HG02970 (cell line): ENCODE data around the gene TNF.
"Not testable (repeated sequence)": the region's sequence is repeated elsewhere in the genome, so short reads cannot be mapped to it uniquely, and the experiment has no call there.

Experiments
- ATAC-seq: cut with Tn5 transposase; IDR thresholded peaks from one replicate; pipeline ENCODE4 v1.9.1; 2021; ENCODE audit warnings: mild to moderate bottlenecking, moderate library complexity, moderate number of reproducible peaks; ENCODE audit not compliant: unreplicated experiment, low FRiP score

TNF gene

DNA sequence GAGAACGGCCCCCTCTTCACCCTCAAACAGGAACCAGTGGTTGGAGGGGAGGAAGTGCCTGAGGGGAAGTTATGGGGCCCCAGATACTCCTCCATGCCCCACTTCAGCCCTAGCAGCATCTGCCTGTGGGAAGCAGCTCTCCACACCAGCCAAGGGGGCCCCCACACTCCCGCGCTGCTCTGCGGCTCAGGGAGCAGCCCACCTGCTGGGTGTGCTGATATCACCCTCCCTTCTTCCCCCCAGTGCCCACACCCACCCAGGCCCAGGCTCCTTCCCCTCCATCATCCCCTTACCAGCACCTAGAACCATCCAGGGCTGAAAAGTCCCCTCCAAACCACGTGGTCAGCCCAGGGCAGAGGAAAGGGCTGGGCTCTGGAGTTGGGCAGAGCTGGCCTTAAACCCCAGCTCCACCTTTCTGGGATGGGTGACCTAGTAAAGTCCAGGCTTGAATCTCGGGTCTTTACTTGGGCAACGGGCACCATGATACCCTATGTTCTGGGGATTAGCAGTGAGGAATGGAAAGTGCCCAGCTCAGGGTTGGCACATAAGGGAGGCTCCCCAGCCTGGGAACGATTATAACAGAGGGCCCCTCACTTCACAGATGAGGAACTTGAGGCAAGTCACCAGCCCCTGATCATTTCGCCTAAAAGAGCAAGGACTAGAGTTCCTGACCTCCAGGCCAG, 11.4 kb downstream of the TNF start:
- no peak for ATAC-seq

DNA sequence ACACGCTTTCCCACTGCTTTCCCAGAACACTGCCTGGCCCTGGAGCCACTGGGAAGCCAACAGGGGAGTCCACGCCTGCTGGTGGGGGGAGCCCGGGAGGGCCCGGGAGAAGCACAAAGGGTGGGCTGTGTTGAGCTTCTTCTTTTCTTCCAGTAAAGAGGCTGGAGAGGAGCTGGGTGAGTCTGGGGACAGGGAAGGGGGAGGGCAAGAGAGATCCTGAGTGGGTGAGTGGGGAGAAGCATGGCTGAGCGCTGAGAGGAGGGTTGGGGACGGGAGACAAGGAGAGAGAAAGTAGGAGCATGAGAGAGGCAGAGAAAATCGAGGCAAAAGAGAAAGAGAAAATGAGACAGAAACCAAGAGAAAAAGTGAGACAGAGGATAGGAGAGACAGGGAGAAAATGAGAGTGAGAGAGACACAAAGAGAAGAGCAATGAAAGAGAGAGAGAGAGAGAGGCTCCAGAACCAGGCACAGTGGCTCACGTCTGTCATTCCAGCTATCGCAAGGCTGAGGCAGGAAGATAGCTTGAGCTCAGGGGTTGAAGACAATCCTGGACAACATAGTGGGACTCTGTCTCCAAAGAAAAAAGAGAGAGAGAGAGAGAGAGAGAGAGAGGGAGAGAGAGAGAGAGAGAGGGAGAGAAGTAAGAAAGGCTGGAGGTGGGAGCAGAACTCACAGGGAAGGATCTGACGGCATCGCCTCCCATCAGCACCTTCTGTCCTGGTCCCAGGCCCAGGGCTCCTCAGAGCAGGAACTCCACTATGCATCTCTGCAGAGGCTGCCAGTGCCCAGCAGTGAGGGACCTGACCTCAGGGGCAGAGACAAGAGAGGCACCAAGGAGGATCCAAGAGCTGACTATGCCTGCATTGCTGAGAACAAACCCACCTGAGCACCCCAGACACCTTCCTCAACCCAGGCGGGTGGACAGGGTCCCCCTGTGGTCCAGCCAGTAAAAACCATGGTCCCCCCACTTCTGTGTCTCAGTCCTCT, 12.7 kb downstream of the TNF start:
- no peak for ATAC-seq

DNA sequence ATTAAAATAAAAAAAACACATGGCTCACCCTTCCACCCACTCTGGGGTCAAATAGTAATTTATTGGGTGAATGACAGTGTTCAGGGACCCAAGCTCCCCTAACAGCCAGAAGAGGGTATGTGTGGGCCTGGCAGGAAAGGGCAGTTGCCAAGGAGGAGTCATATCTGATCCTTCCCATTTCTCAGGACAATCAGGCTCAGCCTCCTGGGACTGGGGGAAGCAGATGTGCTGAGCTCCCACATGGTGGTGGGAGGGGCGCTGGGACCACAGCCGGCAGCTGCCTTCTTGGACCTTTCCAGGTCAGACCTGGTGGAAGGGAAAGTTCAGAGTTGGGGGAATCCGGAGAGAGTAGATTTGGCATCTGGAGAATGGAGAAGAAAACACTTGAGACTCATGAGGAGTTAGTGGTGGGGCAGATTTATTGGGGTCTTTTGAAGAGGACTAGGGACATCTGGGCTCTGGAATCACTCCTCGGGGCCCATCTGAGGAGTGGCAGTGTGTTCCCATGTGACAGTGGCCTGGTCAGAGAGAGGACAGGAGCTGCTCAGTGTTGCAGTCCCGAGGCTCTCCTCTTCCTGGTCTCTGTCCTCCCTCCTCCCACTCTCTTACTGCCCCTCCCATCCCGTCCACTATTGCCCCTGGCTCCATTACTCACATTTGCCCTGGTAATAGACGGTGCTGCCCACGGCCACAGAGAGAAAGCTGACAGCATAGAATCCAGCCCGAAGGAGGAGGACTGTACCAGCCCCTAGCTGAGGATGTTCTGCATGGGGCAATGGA, 13.7 kb downstream of the TNF start:
- no peak for ATAC-seq

DNA sequence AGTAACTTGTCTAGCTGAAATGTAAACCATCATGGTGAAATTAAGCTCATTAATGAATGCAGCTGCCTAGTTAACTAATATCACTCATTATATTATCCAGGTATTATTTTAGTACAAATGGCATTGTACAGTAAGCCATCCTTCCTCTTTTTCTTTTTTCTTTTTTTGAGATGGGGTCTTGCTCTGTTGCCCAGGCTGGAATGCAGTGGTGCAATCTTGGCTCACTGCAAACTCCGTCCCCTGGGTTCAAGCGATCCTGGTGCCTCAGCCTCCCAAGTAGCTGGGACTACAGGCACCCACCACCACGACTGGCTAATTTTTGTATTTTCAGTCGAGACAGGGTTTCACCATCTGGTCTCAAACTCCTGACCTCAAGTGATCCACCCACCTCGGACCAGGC, 15.3 kb downstream of the TNF start:
- ATAC-seq, result not testable (repeated sequence)

DNA sequence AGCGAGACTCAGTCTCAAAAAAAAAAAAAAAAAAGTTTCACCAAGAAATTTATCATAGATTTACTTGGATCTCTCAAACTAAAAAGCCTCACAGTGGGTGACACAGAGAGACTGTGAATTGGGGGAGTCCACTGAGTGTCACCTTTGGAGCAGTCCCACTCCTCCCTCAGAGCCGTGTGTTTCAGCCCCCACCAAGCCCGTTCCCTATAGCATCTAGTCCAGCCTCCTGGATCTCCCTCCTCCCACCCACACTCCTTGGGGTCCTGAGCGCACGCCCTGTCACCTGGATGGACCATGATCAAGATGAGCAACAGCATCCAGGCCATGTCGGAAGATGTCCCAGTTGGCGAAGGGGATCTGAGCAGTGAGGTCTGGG, 17.0 kb downstream of the TNF start:
- ATAC-seq, result no peak

DNA sequence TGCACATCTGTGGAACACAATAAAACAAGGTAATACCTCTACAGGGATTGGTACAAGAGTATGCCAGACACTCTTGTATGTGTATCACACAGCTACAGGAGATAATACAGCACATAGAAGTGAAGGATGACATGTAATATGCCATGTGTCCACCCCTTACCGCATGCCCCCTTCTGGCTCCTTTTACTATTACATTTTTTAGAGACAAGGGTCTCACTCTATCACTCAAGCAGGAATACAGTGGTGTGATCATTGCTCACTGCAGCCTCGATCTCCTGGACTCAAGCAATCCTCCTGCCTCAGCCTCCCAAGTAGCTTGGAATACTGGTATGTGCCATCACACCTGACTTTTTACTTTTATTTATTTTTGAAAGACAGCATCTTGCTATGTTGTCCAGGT, 21.6 kb downstream of the TNF start:
- ATAC-seq, result no peak

DNA sequence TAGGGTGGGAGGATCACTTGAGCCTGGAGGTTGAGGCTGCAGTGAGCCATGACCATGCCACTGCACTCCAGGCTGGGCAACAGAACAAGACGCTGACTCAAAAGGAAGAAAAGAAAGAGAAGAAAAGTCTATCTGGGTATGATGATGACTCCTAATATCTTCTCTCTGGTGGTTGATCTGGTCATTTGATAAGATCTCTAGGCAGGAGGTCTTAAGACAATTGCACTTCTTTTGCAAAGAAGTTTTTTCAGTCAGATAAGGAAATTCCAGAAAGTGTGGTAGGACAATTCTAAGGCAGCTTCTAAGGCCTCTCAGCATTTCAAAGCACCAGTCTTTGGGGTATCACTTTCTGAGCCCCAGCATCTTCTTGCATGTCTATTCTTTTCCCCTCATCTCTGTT, 32.0 kb downstream of the TNF start:
- ATAC-seq, result no peak

DNA sequence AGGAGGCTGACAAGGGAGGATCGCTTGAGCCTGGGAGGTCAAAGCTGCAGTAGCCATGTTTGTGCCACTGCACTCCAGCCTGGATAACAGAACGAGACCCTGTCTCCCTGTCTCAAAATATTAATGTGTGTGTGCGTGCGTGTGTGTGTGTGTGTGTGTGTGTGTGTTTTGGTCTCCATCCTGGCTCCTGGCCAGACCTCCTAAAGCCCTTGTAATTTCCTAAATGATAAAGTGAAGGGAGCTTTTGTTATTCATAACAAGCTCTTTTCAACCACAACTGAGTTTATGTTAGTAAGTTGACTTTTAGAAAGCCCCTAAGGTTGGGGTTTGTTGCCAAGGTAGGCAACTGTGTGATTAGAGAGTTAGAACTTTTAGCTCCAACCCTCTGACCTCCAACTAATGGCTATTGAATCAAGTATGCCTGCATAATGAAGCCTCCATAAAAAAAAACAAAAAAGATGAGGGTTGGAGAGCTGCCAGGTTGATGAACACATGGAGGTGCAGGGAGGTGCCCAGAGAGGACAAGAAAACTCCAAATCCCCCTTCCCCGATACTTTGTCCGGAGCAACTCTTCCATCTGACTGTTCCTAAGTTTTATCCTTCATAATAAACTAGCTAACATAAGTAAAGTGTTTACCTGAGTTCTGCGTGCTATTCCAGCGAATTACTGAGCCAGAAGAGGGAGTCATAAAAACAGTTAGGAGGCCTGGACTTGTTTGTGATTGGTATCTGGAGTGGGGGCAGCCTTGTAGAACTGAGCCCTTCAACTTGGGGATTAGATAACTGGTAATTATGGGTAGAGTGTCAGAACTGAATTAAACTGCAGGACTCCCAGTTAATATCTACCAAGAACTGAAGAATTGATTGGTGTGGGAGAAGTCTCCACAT, 34.4 kb downstream of the TNF start:
- no peak for ATAC-seq

DNA sequence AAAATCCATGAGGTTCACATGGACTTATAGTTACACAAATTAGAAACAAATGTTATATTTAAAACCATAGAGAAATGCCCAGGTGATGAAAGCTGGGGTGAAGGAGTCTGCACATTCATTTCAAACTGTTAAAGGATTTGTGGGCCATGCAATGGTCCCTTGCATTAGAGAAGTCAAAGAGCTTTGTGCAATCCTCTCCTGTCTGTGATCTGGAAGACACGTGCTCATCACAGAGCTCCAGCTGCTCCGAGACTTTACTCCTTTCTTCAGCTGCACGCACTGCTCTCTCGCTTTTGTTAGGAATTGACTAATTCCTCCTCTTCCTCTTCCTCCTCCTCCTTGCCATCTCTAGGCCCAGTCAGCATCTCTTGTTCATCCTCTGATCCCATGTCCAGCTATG, 35.6 kb downstream of the TNF start:
- no peak for ATAC-seq

DNA sequence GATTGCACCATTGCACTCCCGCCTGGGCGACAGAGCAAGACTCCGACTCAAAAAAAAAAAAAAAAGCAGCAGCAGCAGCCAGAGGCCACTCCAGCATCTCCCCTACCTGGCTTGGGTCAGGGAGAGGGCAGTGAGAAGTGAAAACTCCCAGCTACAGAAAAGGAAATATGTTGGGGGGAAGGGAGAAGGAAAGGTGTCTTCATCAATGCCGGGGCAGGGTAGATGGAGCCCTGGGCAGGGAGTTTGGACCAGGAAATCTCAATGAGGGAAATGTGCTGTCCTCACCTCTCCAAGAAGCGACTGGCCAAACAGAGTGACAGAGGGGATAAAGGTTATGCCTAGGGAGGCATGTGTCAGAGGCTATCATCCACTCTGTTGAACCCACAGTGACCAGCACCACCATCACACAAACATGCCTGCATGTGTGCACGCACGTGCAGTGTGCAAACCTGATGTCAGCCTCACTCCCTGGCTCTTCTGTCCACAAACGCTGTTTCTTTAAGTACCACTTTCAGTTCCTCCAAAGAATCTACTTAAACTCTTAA, 38.8 kb downstream of the TNF start:
- no peak for ATAC-seq

DNA sequence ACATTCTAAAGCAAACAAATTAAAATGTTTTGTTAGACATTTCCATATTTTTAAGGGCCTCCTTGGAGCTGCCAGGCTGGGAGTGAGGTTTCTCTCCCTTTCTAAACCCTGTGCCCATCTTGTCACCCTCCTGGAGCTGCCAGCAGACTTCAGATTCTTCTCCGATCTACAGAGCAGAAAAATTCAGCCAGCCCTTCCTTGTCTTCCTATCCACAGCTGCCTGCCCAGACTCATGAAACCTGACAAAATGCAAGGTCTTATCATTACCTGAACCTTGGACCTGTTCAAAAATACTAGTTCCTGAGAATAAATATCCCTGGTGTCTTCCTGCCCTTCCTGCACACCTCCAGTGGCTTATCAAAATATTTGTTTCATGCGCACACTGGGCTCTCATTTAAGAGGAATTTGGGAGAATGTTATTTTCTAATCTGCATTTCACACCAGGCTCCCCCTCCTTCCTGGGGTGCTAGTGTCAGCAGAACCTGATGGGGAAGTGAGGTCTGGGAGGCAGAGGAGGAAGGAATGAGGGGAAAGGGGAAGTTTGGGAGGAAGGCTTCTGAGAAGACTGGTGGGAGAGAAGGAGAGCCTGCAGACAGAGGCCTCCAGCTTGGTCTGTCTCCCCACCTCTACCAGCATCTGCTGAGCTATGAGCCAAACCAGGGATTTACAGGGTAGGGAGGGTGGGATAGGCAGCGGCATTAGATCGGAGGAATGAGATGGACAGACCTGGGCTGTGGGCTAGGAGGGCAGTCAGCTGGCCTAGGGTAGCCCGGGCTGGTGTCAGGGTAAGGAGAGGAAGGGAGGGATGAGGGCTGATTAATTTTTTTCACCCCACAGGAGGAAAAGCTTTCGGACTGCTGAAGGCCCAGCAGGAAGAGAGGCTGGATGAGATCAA, 39.6 kb downstream of the TNF start, which contains the start of gene AIF1:
Gene AIF1 (plus strand): TSS at position 551 of the 895 bp plus-strand sequence. CDS start 96 bp downstream, at position 647.
- no peak for ATAC-seq

DNA sequence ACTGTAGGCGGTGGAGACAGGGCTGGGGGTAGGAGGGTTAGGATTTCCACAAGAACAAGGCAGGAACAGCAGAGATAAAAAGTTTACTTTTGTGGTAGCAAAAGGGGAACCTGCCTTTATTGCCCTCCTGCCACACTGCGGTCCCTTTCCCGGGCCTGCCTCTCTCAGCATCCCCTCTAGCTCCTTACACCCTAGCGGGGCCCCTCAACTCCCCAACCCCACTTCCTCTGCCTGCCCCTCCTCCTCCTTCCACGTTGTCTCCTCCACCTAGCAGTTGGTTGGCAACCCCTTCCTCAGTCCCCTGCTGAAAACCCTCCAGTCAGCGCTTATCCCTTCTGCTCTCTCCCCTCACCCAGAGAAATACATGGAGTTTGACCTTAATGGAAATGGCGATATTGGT, 40.4 kb downstream of the TNF start:
- ATAC-seq, result no peak

DNA sequence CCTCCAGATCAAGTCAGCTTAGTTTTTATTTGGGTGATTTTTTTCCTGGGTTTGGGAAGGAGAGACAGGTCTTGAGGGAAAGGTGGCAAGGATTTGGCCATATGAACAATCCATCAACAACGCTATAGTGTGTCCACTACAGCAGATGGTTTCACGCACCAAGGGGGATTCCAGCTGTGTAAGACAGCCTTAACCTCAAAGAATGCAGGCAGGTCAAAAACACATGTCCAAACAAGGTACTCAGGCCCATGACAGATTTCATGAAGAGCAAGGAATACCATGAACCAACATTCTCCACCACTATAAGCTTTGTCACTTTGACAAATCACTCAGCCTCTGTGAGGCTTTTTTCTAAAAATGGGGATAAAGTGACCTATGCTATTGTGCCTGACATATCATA, 41.6 kb downstream of the TNF start:
- no peak for ATAC-seq

DNA sequence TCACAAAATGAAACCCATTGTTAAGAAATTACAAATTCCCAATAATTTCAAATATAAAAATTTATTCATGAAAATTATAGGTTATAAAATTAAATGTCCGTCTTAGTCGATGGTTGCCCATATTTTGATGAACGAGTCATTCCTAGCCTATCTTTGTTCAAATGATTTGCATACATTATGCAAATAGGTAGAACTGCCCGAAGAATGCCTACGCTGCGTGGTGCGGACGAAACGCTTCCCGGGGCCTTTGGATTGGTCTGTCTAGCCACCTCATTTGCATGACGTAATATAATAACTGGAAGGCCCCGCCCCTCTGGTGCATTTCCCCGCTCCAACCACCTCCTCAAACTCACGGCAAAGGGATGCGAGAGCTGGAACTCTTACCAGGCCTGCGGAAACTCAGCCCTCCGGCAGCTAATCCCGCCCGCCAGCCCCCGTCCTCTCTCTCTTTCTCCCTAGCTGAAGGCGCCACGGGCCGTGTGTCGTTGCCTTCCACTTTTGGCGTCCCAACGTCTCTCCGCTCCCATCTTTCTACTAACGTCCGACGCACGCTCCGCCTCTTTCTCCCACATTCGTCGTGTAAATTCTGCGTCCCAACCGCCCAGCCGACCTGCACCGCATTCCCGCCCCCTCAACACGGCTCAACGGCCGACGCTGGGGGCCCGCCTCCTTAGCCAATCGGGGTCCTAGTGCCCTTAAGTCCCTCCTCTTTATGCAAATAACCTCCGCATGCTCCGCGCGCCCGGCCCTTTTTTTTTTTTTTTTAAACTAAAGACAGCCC, 44.6 kb downstream of the TNF start:
- ATAC-seq, result peak; percentile 85

DNA sequence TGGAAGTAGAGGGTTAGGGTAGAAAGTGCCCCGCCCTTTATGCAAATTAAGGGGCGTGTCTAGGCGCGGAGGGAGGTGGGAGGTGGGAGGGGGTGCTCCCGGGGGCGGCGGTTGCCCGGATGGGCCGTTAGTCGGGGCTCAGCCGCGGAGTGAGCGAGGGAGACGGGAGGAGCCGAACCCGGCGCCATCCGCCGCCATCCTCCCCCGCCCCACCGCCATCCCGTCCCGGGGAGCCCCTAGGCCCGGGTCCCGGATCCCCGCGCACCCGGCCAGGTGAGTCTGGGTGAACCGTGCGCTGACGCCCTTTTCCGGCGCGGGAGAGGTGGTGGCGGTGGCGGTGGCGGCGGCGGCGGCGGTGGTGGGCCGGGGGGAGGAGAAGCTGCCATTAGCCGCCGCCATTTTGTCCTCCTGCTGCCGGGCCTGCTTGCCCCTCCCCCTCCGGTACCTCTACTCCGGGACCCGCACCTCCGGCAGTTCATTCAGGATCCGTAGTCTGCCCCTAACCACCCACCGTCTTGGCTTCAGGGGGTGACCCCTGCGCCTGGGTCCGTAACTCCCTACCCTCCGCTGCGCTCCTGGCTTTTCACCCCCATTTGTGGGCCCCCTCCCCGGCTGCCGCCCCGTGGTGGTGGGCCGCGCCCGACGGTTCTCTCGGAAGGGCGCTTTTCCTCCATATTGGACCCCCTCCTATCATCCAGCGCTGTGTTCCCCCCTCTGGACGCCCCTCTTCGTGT, 45.4 kb downstream of the TNF start, which contains the start of gene PRRC2A:
Gene PRRC2A (plus strand): TSS at position 130 of the 734 bp plus-strand sequence. CDS start 2,075 bp downstream, outside the sequence.
- ATAC-seq, result peak; percentile 67

DNA sequence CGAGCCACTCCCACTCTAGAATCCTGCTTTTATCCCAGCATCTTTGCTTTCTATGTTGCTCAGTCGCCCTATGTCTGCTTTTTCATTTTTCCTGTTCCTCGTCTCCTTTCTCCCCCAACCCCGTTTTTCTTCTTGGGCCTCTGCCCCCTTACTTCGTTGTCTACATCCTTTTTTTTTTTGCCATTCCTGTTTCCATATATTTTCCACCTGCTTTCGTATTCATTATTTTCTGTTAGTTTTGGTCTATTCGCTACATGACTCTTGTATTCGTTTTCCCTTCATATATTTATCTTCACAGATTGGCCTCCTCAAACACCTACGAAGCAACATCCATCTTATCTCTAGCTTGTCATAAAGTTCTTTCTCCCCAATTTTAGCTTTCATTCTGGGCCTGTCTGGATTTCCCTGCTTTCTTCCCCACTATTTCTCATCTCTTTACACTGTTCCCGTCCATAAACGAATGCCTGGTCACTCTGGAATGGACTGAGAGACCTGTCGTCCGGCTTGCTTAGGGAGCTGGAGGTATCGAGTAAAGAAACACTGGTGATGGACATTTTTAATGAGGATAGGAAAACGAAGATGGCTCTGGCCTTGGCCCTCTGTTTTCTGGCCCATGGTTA, 46.1 kb downstream of the TNF start:
- no peak for ATAC-seq

DNA sequence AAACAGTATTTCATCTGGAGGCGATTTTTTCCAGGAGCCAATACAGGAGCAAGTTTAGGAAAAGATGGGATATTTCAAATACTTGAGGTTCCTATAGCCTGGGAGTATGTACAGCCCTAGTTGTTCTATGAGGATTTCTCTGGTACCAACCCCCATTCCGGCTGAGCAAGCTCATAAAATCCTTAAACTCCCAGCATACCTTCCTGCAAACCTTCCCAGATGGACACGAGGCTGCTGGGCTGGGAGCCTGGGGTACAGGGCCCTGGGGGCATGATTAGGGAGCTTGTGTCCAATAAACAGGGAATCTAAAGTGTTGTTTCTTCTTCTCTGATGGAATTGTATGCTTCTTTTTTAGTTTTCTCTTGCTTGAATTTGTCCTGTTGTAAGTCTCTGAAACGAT, 46.6 kb downstream of the TNF start:
- ATAC-seq, result no peak
